GM23248 (cell line): Measurements from ENCODE around the gene ITPKC. TPM values are rescaled to one million over a fixed set of nuclear protein-coding genes. Genes with fewer than 3 reads are reported as not detected.

ENCODE experiments used
- DNase-seq: peaks from one replicate; pipeline ENCODE4 v3.0.0-alpha.2; 2015
- H2AFZ ChIP-seq: fragments of 200-600 bp; sonication (generic); 2 replicates; pipeline ENCODE4 v1.6.1; 2016; ENCODE audit warnings: antibody characterized with exemption
- H3F3A ChIP-seq: fragments of 200-600 bp; sonication (generic); 2 replicates; pipeline ENCODE4 v1.6.1; 2016; ENCODE audit warnings: mild to moderate bottlenecking, antibody characterized with exemption, mixed run types; ENCODE audit not compliant: insufficient read depth
- H3K27ac ChIP-seq: fragments of 200-600 bp; sonication (generic); 2 replicates; pipeline ENCODE4 v1.5.1; 2016; ENCODE audit warnings: mild to moderate bottlenecking
- H3K27me3 ChIP-seq: fragments of 200-600 bp; sonication (generic); replicated peaks from 2 replicates; pipeline ENCODE4 v1.6.1; 2016; ENCODE audit warnings: mild to moderate bottlenecking; ENCODE audit not compliant: insufficient read depth
- H3K36me3 ChIP-seq: fragments of 200-600 bp; sonication (generic); 2 replicates; pipeline ENCODE4 v1.6.1; 2016; ENCODE audit warnings: low read depth, mild to moderate bottlenecking
- H3K4me1 ChIP-seq: fragments of 200-600 bp; sonication (generic); 2 replicates; pipeline ENCODE4 v1.6.1; 2016; ENCODE audit warnings: mild to moderate bottlenecking; ENCODE audit not compliant: insufficient read depth
- H3K4me2 ChIP-seq: fragments of 200-600 bp; sonication (generic); one replicate; pipeline ENCODE4 v1.6.1; 2016; ENCODE audit warnings: mild to moderate bottlenecking; ENCODE audit not compliant: unreplicated experiment
- H3K4me3 ChIP-seq: fragments of 200-600 bp; sonication (generic); 2 replicates; pipeline ENCODE4 v1.5.1; 2016; ENCODE audit warnings: mild to moderate bottlenecking
- H3K79me2 ChIP-seq: fragments of 200-600 bp; sonication (generic); 2 replicates; pipeline ENCODE4 v1.6.1; 2016; ENCODE audit warnings: mild to moderate bottlenecking; ENCODE audit not compliant: insufficient read depth
- H3K9ac ChIP-seq: fragments of 200-600 bp; sonication (generic); 2 replicates; pipeline ENCODE4 v1.6.1; 2016; ENCODE audit warnings: mild to moderate bottlenecking
- H3K9me2 ChIP-seq: fragments of 200-600 bp; sonication (generic); 2 replicates; pipeline ENCODE4 v1.6.1; 2016; ENCODE audit warnings: mixed run types, mild to moderate bottlenecking, moderate library complexity; ENCODE audit not compliant: insufficient read depth
- H3K9me3 ChIP-seq: fragments of 200-600 bp; sonication (generic); one replicate; pipeline ENCODE4 v1.6.1; 2017; ENCODE audit warnings: low read depth
- H4K20me1 ChIP-seq: fragments of 200-600 bp; sonication (generic); 2 replicates; pipeline ENCODE4 v1.6.0; 2016; ENCODE audit not compliant: insufficient read depth
- EZH2 ChIP-seq: fragments of 200-600 bp; sonication (generic); IDR thresholded peaks from 2 replicates; pipeline ENCODE4 v1.6.1; 2018; ENCODE audit warnings: antibody characterized with exemption, mild to moderate bottlenecking; ENCODE audit not compliant: insufficient read depth, poor library complexity, severe bottlenecking
- EZH2phosphoT487 ChIP-seq: fragments of 200-600 bp; sonication (generic); IDR thresholded peaks from 2 replicates; pipeline ENCODE4 v1.6.1; 2018; ENCODE audit warnings: antibody characterized with exemption, moderate library complexity, mild to moderate bottlenecking, low read depth; ENCODE audit not compliant: insufficient read depth
- WGBS, 2 experiments: methylation state at CpG; one replicate each; pipeline ENCODE4 v1.1.6; 2015 to 2017; ENCODE audit warnings: low lambda C conversion rate in 2 of 2, low coverage in 1 of 2; ENCODE audit errors: missing lambda C conversion rate in 2 of 2; 5-methylcytosine and 5-hydroxymethylcytosine counted together
- in situ Hi-C: fragments of 300-500 bp; cut with MboI; formaldehyde crosslinking; loops from 2 replicates; pipeline ENCODE4 v1.15.0; 2020
- polyA plus RNA-seq: library from polyadenylated mRNA; unstranded; fragments of >200 nt; fragmentation: Nextera tagmentation; extraction: Ambion mirVana; gene quantifications from 2 replicates; pipeline ENCODE4 v1.2.1, GENCODE V29; 2016
- total RNA-seq: library from RNA; depleted of rRNA; stranded (reverse); fragments of >200 nt; shearing (Covaris generic); gene quantifications from 2 replicates; pipeline ENCODE4 v1.2.3, GENCODE V29; 2014

ITPKC gene
- total and polyA plus RNA-seq, 2 experiments from 2014 or later: 10.4 to 19.9 TPM

GRCh38 chr19:40756502-40757110 is 39.7 kb downstream of the ITPKC start:
- Histone ChIP-seq H3K4me2 (no peak overlapping the region), H3K4me1 (peaks cover 21% of the 10 kb centered on the region), H3K9me3 (no peaks in the 10 kb centered on the region), H3K9ac (no peak overlapping the region), H2AFZ (no peak overlapping the region), H3K36me3 (peaks cover 26% of the 10 kb centered on the region), H3K27ac (no peak overlapping the region), H3K27me3 (no peaks in the 10 kb centered on the region), H3F3A (peaks cover 16% of the 10 kb centered on the region; the same call in 1 of the 2 replicates), H3K4me3 (no peak overlapping the region), H3K9me2 (no peaks in the 10 kb centered on the region), H3K79me2 (peaks cover 91% of the 10 kb centered on the region), H4K20me1 (no peaks in the 10 kb centered on the region)
- no peak for DNase-seq
- WGBS, 2 experiments: 86 to 88% methylated on average over 10 of the region's 11 CpGs
- TF ChIP-seq EZH2phosphoT487: no peak
- no peak for TF ChIP-seq EZH2
- in situ Hi-C loops: no loop called here

DNA sequence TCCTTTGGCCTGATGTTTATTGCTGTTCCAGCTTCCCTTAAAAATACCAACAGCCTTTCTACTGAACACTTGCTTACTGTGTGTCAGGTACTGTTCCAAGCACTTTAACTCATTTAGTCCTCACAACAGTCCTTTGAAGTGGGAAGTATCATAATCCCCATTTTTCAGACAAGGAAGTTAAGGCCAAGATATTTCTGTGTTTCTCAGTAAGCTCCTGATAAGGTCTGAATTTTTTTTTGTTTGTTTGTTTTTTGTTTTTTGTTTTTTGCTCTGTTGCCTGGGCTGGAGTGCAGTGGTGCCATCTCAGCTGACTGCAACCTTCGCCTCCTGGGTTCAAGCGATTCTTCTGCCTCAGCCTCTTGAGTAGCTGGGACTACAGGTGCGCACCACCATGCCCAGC is 41.6 kb downstream of the ITPKC start:
- Histone ChIP-seq H3F3A (peaks cover 6% of the 10 kb centered on the region; the same call in 1 of the 2 replicates), H2AFZ (no peak overlapping the region), H3K4me2 (no peak overlapping the region), H3K36me3 (peaks cover 42% of the 10 kb centered on the region), H3K79me2 (peaks cover 82% of the 10 kb centered on the region), H4K20me1 (no peaks in the 10 kb centered on the region), H3K4me1 (peaks cover 10% of the 10 kb centered on the region), H3K9me3 (no peaks in the 10 kb centered on the region), H3K9ac (no peak overlapping the region), H3K9me2 (no peaks in the 10 kb centered on the region), H3K27me3 (no peaks in the 10 kb centered on the region), H3K4me3 (no peak overlapping the region), H3K27ac (no peak overlapping the region)
- in situ Hi-C loops: no loop called here
- WGBS, 2 experiments: 88 to 99% methylated on average over 3 of the region's 3 CpGs
- TF ChIP-seq EZH2phosphoT487 (no peak), EZH2 (no peak)
- no peak for DNase-seq

DNA sequence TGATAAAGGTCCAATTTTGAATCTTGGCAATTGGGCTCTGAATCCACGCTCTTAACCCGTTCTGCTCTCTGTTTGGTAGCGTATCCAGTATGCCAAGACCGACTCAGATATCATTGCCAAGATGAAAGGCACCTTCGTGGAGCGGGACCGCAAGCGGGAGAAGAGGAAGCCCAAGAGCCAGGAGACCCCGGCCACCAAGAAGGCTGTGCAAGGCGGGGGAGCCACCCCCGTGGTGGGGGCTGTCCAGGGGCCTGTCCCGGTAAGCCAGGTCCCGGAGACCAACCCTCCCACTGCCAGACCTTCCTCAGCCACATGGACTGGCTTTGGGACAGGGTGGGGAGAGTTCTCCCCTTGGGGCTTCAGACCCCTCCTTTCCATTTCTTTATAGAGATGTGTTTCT is 42.4 kb downstream of the ITPKC start:
- Histone ChIP-seq H3K9ac (no peak overlapping the region), H2AFZ (no peak overlapping the region), H4K20me1 (no peaks in the 10 kb centered on the region), H3K4me3 (no peak overlapping the region), H3K27ac (no peak overlapping the region), H3K9me3 (no peaks in the 10 kb centered on the region), H3K27me3 (no peaks in the 10 kb centered on the region), H3K36me3 (peaks cover 50% of the 10 kb centered on the region), H3K4me2 (no peak overlapping the region), H3K79me2 (peaks cover 74% of the 10 kb centered on the region), H3K4me1 (peaks cover 7% of the 10 kb centered on the region), H3K9me2 (no peaks in the 10 kb centered on the region), H3F3A (peaks cover 4% of the 10 kb centered on the region; the same call in 1 of the 2 replicates)
- in situ Hi-C loops: no loop called here
- no peak for DNase-seq
- 86 to 90% methylated on average over 10 to 13 of the region's 13 CpGs for WGBS, 2 experiments
- TF ChIP-seq EZH2phosphoT487 (no peak), EZH2 (no peak)

GRCh38 chr19:40762754-40763470 is 46.0 kb downstream of the ITPKC start:
- Histone ChIP-seq H3K4me1 (no peaks in the 10 kb centered on the region), H3K27ac (no peak overlapping the region), H3K4me3 (no peak overlapping the region), H3F3A (0 out of 2 replicates have a peak, but pooled peaks cover 5% of the 10 kb centered on the region), H3K79me2 (peaks cover 40% of the 10 kb centered on the region), H2AFZ (no peak overlapping the region), H3K4me2 (no peak overlapping the region), H3K9me3 (no peaks in the 10 kb centered on the region), H3K9me2 (no peaks in the 10 kb centered on the region), H3K9ac (no peak overlapping the region), H3K36me3 (peaks cover 66% of the 10 kb centered on the region), H4K20me1 (no peaks in the 10 kb centered on the region), H3K27me3 (no peaks in the 10 kb centered on the region)
- TF ChIP-seq EZH2phosphoT487 (no peak), EZH2 (no peak)
- 87 to 90% methylated on average over 16 to 17 of the region's 17 CpGs for WGBS, 2 experiments
- in situ Hi-C loops: no loop called here
- DNase-seq: no peak
